GDM1 (cell line): Measurements from ENCODE around the gene B4GALNT3.

Experiments
- DNase-seq: peaks from one replicate; lab custom pipeline; 2025; lab: John Stamatoyannopoulos, UW

B4GALNT3 gene

GRCh38 chr12:593396-594270 lies 133.9 kb downstream of the B4GALNT3 start:
- no peak for DNase-seq

GRCh38 chr12:597926-598568 lies 138.3 kb downstream of the B4GALNT3 start:
- DNase-seq: peak; percentile 58

- DNase-seq: no peak
These were observed 140.0 kb downstream of the B4GALNT3 start for GRCh38 chr12:599756-600155.

- no peak for DNase-seq
These were observed 142.4 kb downstream of the B4GALNT3 start for GRCh38 chr12:601976-602699.

- DNase-seq: no peak
These were observed 142.9 kb downstream of the B4GALNT3 start for GRCh38 chr12:602700-603068.

GRCh38 chr12:604956-605355 lies 145.2 kb downstream of the B4GALNT3 start:
- no peak for DNase-seq

GRCh38 chr12:607541-608001 lies 147.8 kb downstream of the B4GALNT3 start:
- DNase-seq: no peak

DNA sequence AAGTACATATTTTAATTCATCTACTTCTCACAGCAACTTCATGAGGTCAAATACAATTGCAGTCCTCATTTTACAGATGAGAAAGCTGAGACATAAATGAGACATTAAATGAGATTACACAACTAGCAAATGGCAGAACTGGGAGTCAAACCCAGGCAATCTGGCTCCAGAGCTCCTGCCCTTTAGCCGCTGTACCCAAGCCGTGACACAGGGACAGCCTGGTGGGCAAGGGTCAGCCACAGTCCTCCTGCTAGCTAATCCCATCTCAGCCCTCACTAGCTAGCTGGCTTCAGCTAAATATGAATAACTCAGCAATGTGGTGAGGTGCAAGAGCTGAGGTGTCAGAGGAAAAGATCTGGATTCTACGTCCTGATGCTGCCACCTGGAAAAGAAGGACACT lies 148.7 kb downstream of the B4GALNT3 start:
- DNase-seq: no peak

DNA sequence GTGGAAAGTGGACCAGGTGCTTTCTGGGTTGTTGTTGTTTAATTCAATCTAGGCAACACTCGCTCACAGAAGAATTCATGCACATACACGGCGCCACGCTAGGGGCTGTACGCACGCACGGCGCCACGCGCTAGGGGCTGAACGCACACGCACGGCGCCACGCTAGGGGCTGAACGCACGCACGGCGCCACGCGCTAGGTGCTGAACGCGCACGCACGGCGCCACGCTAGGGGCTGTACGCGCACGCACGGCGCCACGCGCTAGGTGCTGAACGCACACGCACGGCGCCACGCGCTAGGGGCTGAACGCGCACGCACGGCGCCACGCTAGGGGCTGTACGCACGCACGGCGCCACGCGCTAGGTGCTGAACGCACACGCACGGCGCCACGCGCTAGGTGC lies 149.2 kb downstream of the B4GALNT3 start:
- no peak for DNase-seq

DNA sequence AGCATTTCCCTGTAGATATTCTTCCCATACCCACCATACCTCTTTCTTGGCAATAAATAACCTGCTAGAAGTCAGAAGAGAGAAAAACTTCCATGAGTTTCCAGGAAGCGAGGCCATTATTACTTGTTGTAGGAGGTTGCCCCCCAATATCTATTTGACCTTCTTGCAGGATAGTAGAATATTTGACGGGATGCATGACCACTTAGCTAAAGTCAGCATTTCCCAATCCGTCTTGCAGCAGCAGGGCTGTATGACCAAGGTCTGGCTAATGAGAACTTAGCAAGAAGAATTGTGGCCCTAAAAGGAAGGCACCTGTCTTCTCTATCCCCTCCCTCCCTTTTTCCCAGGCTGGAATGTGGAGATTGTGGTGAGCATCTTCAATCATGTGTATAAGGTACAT lies 152.0 kb downstream of the B4GALNT3 start:
- DNase-seq: no peak

- no peak for DNase-seq
These were observed 152.6 kb downstream of the B4GALNT3 start for GRCh38 chr12:612293-612692.

DNA sequence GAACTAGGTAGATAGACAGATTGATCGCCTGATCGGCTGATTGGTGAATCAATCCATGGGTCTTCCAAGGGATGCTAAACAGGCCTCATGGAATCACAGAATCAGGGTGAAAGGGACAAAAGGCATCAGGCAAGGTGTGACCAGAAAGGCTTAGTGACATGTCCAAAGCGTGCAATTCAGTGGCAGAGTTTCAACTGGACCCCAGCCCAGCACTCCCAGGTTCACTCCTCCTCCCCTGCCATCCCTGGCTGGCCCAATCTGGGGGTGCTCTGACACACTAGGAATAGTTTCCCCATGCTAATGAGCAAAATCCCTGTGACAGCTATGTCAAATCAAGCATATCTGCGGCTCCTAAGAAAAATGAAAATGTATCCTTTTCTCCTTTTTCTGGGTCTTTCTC lies 153.1 kb downstream of the B4GALNT3 start:
- no peak for DNase-seq
